T-helper 2 cell treated with Interferon-gamma antibody and Interleukin-4, amounts not matched to agents 5 μg/mL and 100 μg/mL, for 36 hours (primary cell): ENCODE data around the gene SLC6A18.

Experiments used
- DNase-seq: peaks from one replicate; pipeline ENCODE4 v3.0.0; 2021; ENCODE audit warnings: low spot score
- H3K27ac Mint-ChIP-seq: one replicate; pipeline ENCODE4 v1.8.0; 2021; ENCODE audit warnings: mild to moderate bottlenecking, mixed read lengths
- H3K27me3 Mint-ChIP-seq: one replicate; pipeline ENCODE4 v1.8.0; 2021; ENCODE audit warnings: low read depth, mixed read lengths
- H3K36me3 Mint-ChIP-seq: one replicate; pipeline ENCODE4 v1.8.0; 2021; ENCODE audit warnings: low read depth, mixed read lengths
- H3K4me1 Mint-ChIP-seq: one replicate; pipeline ENCODE4 v1.8.0; 2021; ENCODE audit warnings: low read depth, mixed read lengths
- H3K4me3 Mint-ChIP-seq: one replicate; pipeline ENCODE4 v1.8.0; 2022; ENCODE audit warnings: mild to moderate bottlenecking, moderate library complexity, mixed read lengths
- H3K9me3 Mint-ChIP-seq: one replicate; pipeline ENCODE4 v1.8.0; 2021; ENCODE audit warnings: mixed read lengths

SLC6A18 gene

GRCh38 chr5:1232780-1233179, 7.6 kb downstream of the SLC6A18 start:
- H3K27me3 Mint-ChIP-seq: peaks cover 12% of the 10 kb centered on the region
- no peaks in the 10 kb centered on the region for H3K4me1 Mint-ChIP-seq
- no peak overlapping the region for H3K27ac Mint-ChIP-seq
- peaks cover 10% of the 10 kb centered on the region for H3K9me3 Mint-ChIP-seq
- H3K36me3 Mint-ChIP-seq: no peaks in the 10 kb centered on the region
- H3K4me3 Mint-ChIP-seq: no peak overlapping the region
- no peak for DNase-seq

- no peak overlapping the region for H3K27ac Mint-ChIP-seq
- peaks cover 10% of the 10 kb centered on the region for H3K9me3 Mint-ChIP-seq
- peaks cover 2% of the 10 kb centered on the region for H3K27me3 Mint-ChIP-seq
- no peaks in the 10 kb centered on the region for H3K4me1 Mint-ChIP-seq
- H3K36me3 Mint-ChIP-seq: no peaks in the 10 kb centered on the region
- no peak overlapping the region for H3K4me3 Mint-ChIP-seq
- DNase-seq: no peak
These were observed 10.2 kb downstream of the SLC6A18 start for GRCh38 chr5:1235379-1235778.

DNA sequence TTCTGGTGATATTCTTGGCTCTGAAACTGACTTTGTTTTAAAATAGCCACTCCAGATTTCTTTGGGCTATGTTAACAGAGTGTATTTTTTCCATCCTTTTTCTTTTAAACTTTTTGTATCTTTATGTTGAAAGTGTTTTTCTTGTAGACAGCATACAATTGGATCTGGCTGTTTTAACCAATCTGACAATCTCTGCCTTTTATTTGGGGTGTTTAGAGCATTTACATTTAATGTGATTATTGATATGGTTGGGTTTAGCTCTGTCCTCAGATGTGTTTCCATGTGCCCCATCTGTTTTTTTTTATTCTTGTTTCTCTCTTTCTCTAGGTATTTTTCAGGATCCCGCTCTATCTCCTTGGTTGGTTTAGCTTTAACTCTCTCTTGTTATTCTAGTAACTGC, 10.7 kb downstream of the SLC6A18 start:
- Mint-ChIP-seq H3K4me3 (no peak overlapping the region), H3K27ac (no peak overlapping the region), H3K4me1 (no peaks in the 10 kb centered on the region), H3K9me3 (peaks cover 10% of the 10 kb centered on the region), H3K27me3 (no peaks in the 10 kb centered on the region), H3K36me3 (no peaks in the 10 kb centered on the region)
- DNase-seq: no peak

DNA sequence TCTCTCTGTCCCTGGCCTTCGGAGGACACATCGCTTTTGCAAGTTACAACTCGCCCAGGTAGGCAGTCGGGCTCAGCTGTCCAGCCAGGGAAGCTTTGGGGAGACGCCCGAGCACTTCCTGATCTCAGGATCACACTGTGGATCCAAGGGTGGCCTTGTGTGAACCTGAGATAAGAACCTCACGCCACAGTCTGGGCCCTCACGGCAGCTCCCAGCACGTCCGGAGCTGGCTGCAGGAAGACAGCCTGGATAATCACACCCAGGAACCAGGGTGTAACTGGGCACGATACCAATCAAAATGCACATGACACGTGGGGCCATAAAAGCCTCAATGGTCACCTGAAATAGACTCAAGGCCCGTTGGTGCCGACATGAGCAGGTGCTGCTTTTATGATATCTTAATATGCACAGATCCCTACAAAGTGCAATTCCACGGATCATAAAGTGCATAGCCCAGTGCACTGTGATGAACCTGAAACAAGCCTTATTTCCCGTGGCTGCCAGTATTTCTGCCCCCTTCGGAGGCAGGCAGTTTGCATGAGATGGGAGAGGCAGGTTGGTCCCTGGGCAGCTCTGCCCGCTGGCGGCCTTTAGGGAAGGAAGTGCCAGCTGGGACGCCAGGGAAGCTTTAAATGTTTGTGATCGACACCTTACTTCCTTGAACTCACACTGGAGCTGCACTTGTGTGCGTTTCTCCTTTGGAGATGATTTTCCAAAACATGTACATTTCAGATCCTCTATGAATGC, 14.5 kb downstream of the SLC6A18 start:
- no peak overlapping the region for H3K4me3 Mint-ChIP-seq
- no peaks in the 10 kb centered on the region for H3K36me3 Mint-ChIP-seq
- no peaks in the 10 kb centered on the region for H3K4me1 Mint-ChIP-seq
- no peak for DNase-seq
- no peaks in the 10 kb centered on the region for H3K27me3 Mint-ChIP-seq
- H3K9me3 Mint-ChIP-seq: peaks cover 10% of the 10 kb centered on the region
- H3K27ac Mint-ChIP-seq: no peak overlapping the region

GRCh38 chr5:1240496-1241260, 15.5 kb downstream of the SLC6A18 start:
- no peaks in the 10 kb centered on the region for H3K27me3 Mint-ChIP-seq
- no peaks in the 10 kb centered on the region for H3K36me3 Mint-ChIP-seq
- no peak for DNase-seq
- no peaks in the 10 kb centered on the region for H3K4me1 Mint-ChIP-seq
- no peak overlapping the region for H3K4me3 Mint-ChIP-seq
- peaks cover 9% of the 10 kb centered on the region for H3K9me3 Mint-ChIP-seq
- no peak overlapping the region for H3K27ac Mint-ChIP-seq

DNA sequence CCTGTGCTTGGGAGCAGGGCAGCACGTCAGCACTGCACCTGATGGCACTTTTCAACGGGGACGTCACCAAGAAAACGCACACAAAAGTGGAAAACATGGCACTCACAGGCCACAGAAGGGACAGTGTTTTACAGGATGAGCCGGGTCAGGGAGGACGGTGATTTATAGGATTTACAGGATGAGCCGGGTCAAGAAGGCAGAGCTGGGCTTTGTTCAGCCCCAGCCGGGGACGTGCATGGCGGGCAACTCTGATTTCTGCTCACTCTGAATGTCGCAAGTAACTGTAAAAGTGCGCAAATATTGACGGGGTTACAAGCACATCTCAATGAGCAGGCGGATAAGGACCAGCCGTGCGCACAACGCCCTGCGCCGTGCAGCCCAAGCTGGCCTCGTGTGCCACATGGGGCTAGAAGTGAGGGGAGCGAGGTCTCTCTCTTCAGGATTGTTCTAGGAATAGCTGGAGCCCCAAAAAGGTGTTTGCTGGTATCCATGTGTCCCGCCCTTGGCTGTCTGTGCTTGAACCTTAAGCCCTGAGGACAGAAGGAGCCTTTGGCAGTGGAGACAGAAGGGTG, 16.4 kb downstream of the SLC6A18 start:
- no peaks in the 10 kb centered on the region for H3K4me1 Mint-ChIP-seq
- H3K27ac Mint-ChIP-seq: no peak overlapping the region
- no peak for DNase-seq
- no peaks in the 10 kb centered on the region for H3K27me3 Mint-ChIP-seq
- H3K9me3 Mint-ChIP-seq: peaks cover 1% of the 10 kb centered on the region
- no peak overlapping the region for H3K4me3 Mint-ChIP-seq
- H3K36me3 Mint-ChIP-seq: no peaks in the 10 kb centered on the region

DNA sequence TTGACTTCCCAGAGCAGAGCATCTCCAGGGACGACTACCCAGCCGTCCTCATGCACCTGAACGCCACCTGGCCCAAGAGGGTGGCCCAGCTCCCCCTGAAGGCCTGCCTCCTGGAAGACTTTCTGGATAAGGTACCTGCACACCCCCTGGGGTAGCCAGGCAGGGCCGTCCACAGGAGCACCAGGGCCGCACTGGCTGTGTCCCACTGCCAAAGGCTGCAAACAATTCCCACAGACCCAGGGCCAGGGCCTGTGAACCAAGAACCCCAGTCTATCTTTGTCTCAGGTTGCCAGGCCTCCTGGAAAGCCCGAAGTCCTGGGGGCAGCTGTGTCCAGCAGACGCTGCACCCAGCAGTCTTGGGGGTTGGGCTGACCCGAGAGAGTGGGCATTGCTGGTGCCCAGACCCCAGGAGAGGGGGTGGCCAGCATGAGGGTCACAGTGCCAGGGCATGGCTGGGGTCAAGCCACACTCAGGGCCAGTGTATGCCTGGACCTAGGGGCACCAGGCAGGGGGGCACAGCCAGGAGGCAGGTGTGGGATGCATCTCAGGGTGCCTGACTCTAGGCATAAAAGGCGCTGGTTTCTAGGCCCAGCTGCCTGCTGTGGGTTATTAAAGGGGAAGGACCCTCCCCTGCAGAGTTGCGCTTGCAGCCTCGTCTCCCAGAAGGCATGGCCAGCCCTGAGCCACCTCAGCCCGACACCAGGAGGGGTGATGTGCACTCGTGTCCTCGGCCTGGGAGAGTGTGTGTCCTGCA, 17.7 kb downstream of the SLC6A18 start:
- Mint-ChIP-seq H3K4me1 (no peaks in the 10 kb centered on the region), H3K27me3 (peaks cover 6% of the 10 kb centered on the region), H3K4me3 (no peak overlapping the region), H3K9me3 (no peaks in the 10 kb centered on the region), H3K36me3 (no peaks in the 10 kb centered on the region), H3K27ac (no peak overlapping the region)
- no peak for DNase-seq

DNA sequence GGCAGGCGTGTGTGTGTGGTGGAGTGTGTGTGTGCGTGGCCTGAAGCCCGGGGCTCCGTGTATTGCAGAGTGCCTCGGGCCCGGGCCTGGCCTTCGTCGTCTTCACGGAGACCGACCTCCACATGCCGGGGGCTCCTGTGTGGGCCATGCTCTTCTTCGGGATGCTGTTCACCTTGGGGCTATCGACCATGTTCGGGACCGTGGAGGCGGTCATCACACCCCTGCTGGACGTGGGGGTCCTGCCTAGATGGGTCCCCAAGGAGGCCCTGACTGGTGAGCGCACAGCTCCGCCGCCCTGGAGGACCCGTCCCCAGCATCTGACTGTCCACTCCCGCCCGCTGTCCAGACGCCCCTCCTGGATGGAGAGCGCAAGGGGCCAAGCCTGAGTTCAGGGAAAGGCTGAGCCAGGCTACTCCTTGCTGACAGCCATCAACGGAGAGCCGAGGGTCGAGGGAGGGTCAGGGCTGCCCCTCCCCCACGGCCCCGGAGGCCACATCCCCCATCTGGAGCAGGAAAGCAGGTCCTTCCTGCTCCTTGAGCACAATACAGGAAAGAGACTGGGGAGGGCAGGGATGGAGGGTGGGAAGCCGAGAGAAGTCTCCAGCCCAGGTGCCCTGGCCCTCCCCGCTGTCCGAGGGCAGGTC, 18.4 kb downstream of the SLC6A18 start:
- H3K27ac Mint-ChIP-seq: no peak overlapping the region
- no peak overlapping the region for H3K4me3 Mint-ChIP-seq
- peaks cover 6% of the 10 kb centered on the region for H3K27me3 Mint-ChIP-seq
- no peaks in the 10 kb centered on the region for H3K36me3 Mint-ChIP-seq
- no peak for DNase-seq
- H3K4me1 Mint-ChIP-seq: no peaks in the 10 kb centered on the region
- no peaks in the 10 kb centered on the region for H3K9me3 Mint-ChIP-seq

DNA sequence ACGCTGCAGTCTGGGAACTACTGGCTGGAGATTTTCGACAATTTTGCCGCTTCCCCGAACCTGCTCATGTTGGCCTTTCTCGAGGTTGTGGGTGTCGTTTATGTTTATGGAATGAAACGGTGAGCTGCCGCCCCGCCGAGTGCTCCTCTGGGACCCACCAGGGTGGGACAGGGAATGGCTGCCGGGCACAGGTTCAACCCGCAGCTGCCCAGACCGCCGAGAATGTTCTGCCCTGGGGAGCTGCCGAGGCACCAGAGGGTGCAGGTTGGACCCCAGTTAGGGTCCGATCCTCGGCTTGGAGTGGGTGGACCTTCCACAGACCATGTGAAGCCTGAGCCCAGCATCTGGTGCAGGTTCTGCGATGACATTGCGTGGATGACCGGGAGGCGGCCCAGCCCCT, 19.1 kb downstream of the SLC6A18 start:
- DNase-seq: no peak
- no peak overlapping the region for H3K27ac Mint-ChIP-seq
- no peak overlapping the region for H3K4me3 Mint-ChIP-seq
- H3K4me1 Mint-ChIP-seq: no peaks in the 10 kb centered on the region
- peaks cover 6% of the 10 kb centered on the region for H3K27me3 Mint-ChIP-seq
- no peaks in the 10 kb centered on the region for H3K9me3 Mint-ChIP-seq
- H3K36me3 Mint-ChIP-seq: no peaks in the 10 kb centered on the region

DNA sequence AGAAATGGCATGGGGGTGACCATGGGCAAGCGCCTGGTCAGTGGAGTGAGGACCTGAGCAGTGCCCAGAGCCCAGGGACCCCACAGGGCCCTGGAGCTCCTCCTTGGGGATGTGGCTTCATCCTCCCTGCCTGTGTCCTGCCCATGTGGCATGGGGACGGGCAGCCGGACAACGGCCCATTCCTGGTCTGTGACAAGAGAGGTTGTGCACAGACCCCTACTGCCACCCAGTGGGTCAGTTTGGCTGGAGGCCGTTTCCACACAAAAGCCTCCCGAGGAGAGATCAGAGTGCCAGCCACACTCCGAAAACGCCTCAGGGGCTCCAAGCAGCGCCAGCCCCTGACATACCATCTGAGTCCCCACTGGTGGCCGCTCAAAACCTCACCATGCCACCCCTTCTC, 19.8 kb downstream of the SLC6A18 start:
- Mint-ChIP-seq H3K9me3 (no peaks in the 10 kb centered on the region), H3K4me1 (no peaks in the 10 kb centered on the region), H3K27ac (no peak overlapping the region), H3K4me3 (no peak overlapping the region), H3K27me3 (peaks cover 6% of the 10 kb centered on the region), H3K36me3 (no peaks in the 10 kb centered on the region)
- no peak for DNase-seq

DNA sequence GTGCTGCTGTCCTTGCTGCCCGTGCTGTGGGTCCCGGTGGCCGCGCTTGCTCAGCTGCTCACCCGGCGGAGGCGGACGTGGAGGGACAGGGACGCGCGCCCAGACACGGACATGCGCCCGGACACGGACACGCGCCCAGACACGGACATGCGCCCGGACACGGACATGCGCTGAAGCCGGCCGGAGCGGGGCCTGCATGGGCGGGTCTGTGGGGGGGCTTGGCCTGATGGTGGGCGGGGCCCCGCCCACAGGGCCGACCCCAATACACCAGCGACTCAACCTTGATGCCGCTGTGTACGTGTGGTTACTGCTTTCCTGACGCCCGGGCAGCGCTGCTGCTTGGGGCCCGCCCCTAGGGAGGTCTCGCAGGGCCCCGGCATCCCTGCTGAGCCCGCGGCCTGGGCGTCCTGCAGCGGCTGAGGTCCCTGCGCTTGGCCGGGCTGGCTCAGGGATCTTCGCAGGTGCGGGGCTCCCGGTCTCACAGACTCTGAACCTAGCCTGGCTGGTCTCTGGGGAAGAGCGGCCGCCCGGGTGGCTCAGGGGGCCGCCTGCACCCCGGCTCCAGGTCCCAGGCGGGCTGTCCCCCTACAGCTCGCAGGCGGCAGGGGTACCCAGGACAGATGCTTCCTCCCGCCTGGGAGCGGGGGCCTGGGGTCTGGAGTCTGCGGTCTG, 20.9 kb downstream of the SLC6A18 start:
- Mint-ChIP-seq H3K27ac (no peak overlapping the region), H3K4me1 (no peaks in the 10 kb centered on the region), H3K4me3 (no peak overlapping the region), H3K9me3 (no peaks in the 10 kb centered on the region), H3K27me3 (peaks cover 6% of the 10 kb centered on the region), H3K36me3 (no peaks in the 10 kb centered on the region)
- no peak for DNase-seq

- H3K36me3 Mint-ChIP-seq: no peaks in the 10 kb centered on the region
- no peaks in the 10 kb centered on the region for H3K4me1 Mint-ChIP-seq
- H3K4me3 Mint-ChIP-seq: no peak overlapping the region
- no peaks in the 10 kb centered on the region for H3K9me3 Mint-ChIP-seq
- H3K27me3 Mint-ChIP-seq: peaks cover 6% of the 10 kb centered on the region
- no peak for DNase-seq
- no peak overlapping the region for H3K27ac Mint-ChIP-seq
These were observed 21.7 kb downstream of the SLC6A18 start for GRCh38 chr5:1246711-1247431.

GRCh38 chr5:1247811-1248210, 22.6 kb downstream of the SLC6A18 start:
- Mint-ChIP-seq H3K27ac (no peak overlapping the region), H3K4me1 (peaks cover 3% of the 10 kb centered on the region), H3K36me3 (no peaks in the 10 kb centered on the region), H3K4me3 (no peak overlapping the region), H3K27me3 (peaks cover 6% of the 10 kb centered on the region), H3K9me3 (no peaks in the 10 kb centered on the region)
- no peak for DNase-seq
